A549 treated with AZD2906 at 1 μM for 4 hours (cell line): ENCODE measurements around the gene P2RX1. TPM values are rescaled to one million over a fixed set of nuclear protein-coding genes. Genes with fewer than 3 reads are reported as not detected.

Experiments
- total RNA-seq: library from RNA; stranded (reverse); fragments of 200-300 nt; extraction: Qiagen RNA extraction; gene quantifications from 5 replicates; pipeline ENCODE4 v1.2.3, GENCODE V29; 2022

The P2RX1 gene
- 0.08 TPM in 1 of 5 replicates, not detected in the others for total RNA-seq

GRCh38 chr17:3915995-3916696, at the start of gene P2RX1:
P2RX1 (minus strand) TSS chr17:3916465; CDS start chr17:3916225, 240 bp downstream.

GRCh38 chr17:3964203-3965117, 48.2 kb upstream of the P2RX1 start, which contains the start of gene ATP2A3:
ATP2A3 (minus strand) TSS chr17:3964437; CDS start chr17:3964291, 146 bp downstream.

GRCh38 chr17:3893003-3893719, 23.1 kb downstream of the P2RX1 start, which contains the start of gene CAMKK1:
CAMKK1 (minus strand) TSS chr17:3893053; CDS start chr17:3885687, 7,366 bp downstream.

Other genes starting within 250 kb of the P2RX1 start
- gene TAX1BP3, start 247.9 kb downstream of the P2RX1 start, total RNA-seq = 280 to 359 TPM (median 343 TPM) in 5 replicates
- 110 to 161 TPM (median 150 TPM) in 5 replicates for gene EMC6, start 247.7 kb downstream of the P2RX1 start, total RNA-seq
- 16.3 to 24.9 TPM (median 22.8 TPM) in 5 replicates for gene P2RX5, start 220.3 kb downstream of the P2RX1 start, total RNA-seq
- 11.9 to 14.8 TPM (median 12.3 TPM) in 5 replicates for gene HASPIN, start 192.6 kb downstream of the P2RX1 start, total RNA-seq
- 85.6 to 89.3 TPM (median 88.0 TPM) in 5 replicates for gene ITGAE, start 115.3 kb downstream of the P2RX1 start, total RNA-seq
- 26.8 to 32.3 TPM (median 31.0 TPM) in 5 replicates for gene NCBP3, start 70.2 kb downstream of the P2RX1 start, total RNA-seq
- 24.5 to 28.1 TPM (median 27.2 TPM) in 5 replicates for gene CAMKK1, start 23.4 kb downstream of the P2RX1 start, total RNA-seq
- gene ATP2A3, start 48.0 kb upstream of the P2RX1 start, total RNA-seq = 4.3 to 5.3 TPM (median 4.7 TPM) in 5 replicates
- 12.1 to 15.2 TPM (median 13.9 TPM) in 5 replicates for gene ZZEF1, start 226.6 kb upstream of the P2RX1 start, total RNA-seq
- gene CYB5D2, start 226.7 kb upstream of the P2RX1 start, total RNA-seq = 17.4 to 20.2 TPM (median 18.0 TPM) in 5 replicates